ENCODE data around the gene HS6ST2. TPM values are rescaled to one million over a fixed set of nuclear protein-coding genes. Genes with fewer than 3 reads are reported as not detected.

Gene HS6ST2
- total and polyA plus RNA-seq, 11 donors: 0.05 to 0.54 (median 0.17) TPM; not detected in 3

- H3K27ac ChIP-seq: no peak overlapping the region
- peaks cover 0 to 15% (median 0%) of the 10 kb centered on the region in 9 donors for H3K27me3 ChIP-seq
- H3K36me3 ChIP-seq: no peaks in the 10 kb centered on the region
- no peak overlapping the region for H3K4me3 ChIP-seq
- ATAC-seq (no peak), DNase-seq (no peak)
- intact Hi-C loops (cut with DNase I): no loop called here
- TF ChIP-seq CTCF (IDR thresholded peaks at IDR 0.05): no peak
- TF ChIP-seq POLR2A (IDR thresholded peaks at IDR 0.05): no peak
- no peaks in the 10 kb centered on the region for H3K4me1 ChIP-seq
- no peaks in the 10 kb centered on the region for H3K9me3 ChIP-seq
- 78 to 87% (median 86%) methylated on average over 2 of the region's 2 CpGs for WGBS, 4 donors
Observed at GRCh38 chrX:132815643-132816042, 142.8 kb downstream of the HS6ST2 start.

- 78 to 95% (median 89%) methylated on average over 5 of the region's 5 CpGs for WGBS, 4 donors
- ATAC-seq (no peak), DNase-seq (no peak)
- Histone ChIP-seq H3K4me1 (no peaks in the 10 kb centered on the region), H3K27me3 (peaks cover 0 to 8% (median 0%) of the 10 kb centered on the region in 9 donors), H3K27ac (no peak overlapping the region), H3K9me3 (no peaks in the 10 kb centered on the region), H3K36me3 (no peaks in the 10 kb centered on the region), H3K4me3 (no peak overlapping the region)
- no peak for TF ChIP-seq CTCF (IDR thresholded peaks at IDR 0.05)
- TF ChIP-seq POLR2A (IDR thresholded peaks at IDR 0.05): no peak
- intact Hi-C loops (cut with DNase I): no loop called here
Observed at GRCh38 chrX:132810964-132811712, 147.3 kb downstream of the HS6ST2 start.

GRCh38 chrX:132810488-132810887, 147.9 kb downstream of the HS6ST2 start:
- Histone ChIP-seq H3K36me3 (no peaks in the 10 kb centered on the region), H3K4me3 (no peak overlapping the region), H3K27me3 (peaks cover 0 to 8% (median 0%) of the 10 kb centered on the region in 9 donors), H3K27ac (no peak overlapping the region), H3K4me1 (no peaks in the 10 kb centered on the region), H3K9me3 (no peaks in the 10 kb centered on the region)
- no peak for ATAC-seq
- TF ChIP-seq POLR2A (IDR thresholded peaks at IDR 0.05) (no peak), CTCF (IDR thresholded peaks at IDR 0.05) (no peak)
- 59 to 92% (median 61%) methylated on average over 3 of the region's 3 CpGs for WGBS, 4 donors
- DNase-seq: no peak
- intact Hi-C loops (cut with DNase I): no loop called here

- 30 to 44% (median 42%) methylated on average over 2 of the region's 2 CpGs for WGBS, 4 donors
- Histone ChIP-seq H3K4me1 (no peaks in the 10 kb centered on the region), H3K27me3 (peaks cover 0 to 8% (median 0%) of the 10 kb centered on the region in 9 donors), H3K9me3 (no peaks in the 10 kb centered on the region), H3K36me3 (no peaks in the 10 kb centered on the region), H3K27ac (no peak overlapping the region), H3K4me3 (no peak overlapping the region)
- TF ChIP-seq POLR2A (IDR thresholded peaks at IDR 0.05) (no peak), CTCF (IDR thresholded peaks at IDR 0.05) (no peak)
- intact Hi-C loops (cut with DNase I): no loop called here
- no peak for DNase-seq
- no peak for ATAC-seq
Observed at GRCh38 chrX:132809581-132809980, 148.8 kb downstream of the HS6ST2 start.
